IPS-20b (cell line): ENCODE results near the gene NR3C1.

ENCODE experiments used
- H3K27ac ChIP-seq: one replicate; pipeline ENCODE4 v1.5.1; 2013; ENCODE audit warnings: low read length
- H3K27me3 ChIP-seq: 2 replicates; pipeline ENCODE4 v1.6.1; 2013; ENCODE audit warnings: mild to moderate bottlenecking, low read length, inconsistent platforms; ENCODE audit not compliant: insufficient read depth
- H3K36me3 ChIP-seq: 2 replicates; pipeline ENCODE4 v1.6.1; 2013; ENCODE audit warnings: low read depth, mild to moderate bottlenecking, inconsistent platforms, low read length, moderate library complexity; ENCODE audit not compliant: insufficient read depth
- H3K4me1 ChIP-seq: 2 replicates; pipeline ENCODE4 v1.6.1; 2013; ENCODE audit warnings: mild to moderate bottlenecking, control low read depth, inconsistent platforms, low read length, moderate library complexity; ENCODE audit not compliant: insufficient read depth
- H3K4me3 ChIP-seq: 2 replicates; pipeline ENCODE4 v1.5.1; 2013; ENCODE audit warnings: mild to moderate bottlenecking, low read length, inconsistent platforms
- H3K9ac ChIP-seq: 2 replicates; pipeline ENCODE4 v1.6.1; 2013; ENCODE audit warnings: low read depth, mild to moderate bottlenecking, inconsistent platforms, low read length, moderate library complexity
- H3K9me3 ChIP-seq: 2 replicates; pipeline ENCODE4 v1.6.1; 2013; ENCODE audit warnings: mild to moderate bottlenecking, low read depth, low read length, inconsistent platforms; ENCODE audit not compliant: insufficient read depth

The NR3C1 gene

GRCh38 chr5:143418140-143418866 lies 14.8 kb upstream of the NR3C1 start:
- Histone ChIP-seq H3K27ac (no peak overlapping the region), H3K4me3 (no peak overlapping the region), H3K36me3 (no peaks in the 10 kb centered on the region), H3K9me3 (no peaks in the 10 kb centered on the region), H3K9ac (no peak overlapping the region), H3K4me1 (peaks cover 2% of the 10 kb centered on the region; the same call in 1 of the 2 replicates), H3K27me3 (no peaks in the 10 kb centered on the region)

GRCh38 chr5:143417503-143418139 lies 14.1 kb upstream of the NR3C1 start:
- H3K36me3 ChIP-seq = no peaks in the 10 kb centered on the region
- H3K27ac ChIP-seq = no peak overlapping the region
- H3K4me1 ChIP-seq = peaks cover 2% of the 10 kb centered on the region; the same call in 1 of the 2 replicates
- no peak overlapping the region for H3K4me3 ChIP-seq
- H3K27me3 ChIP-seq = no peaks in the 10 kb centered on the region
- no peak overlapping the region for H3K9ac ChIP-seq
- no peaks in the 10 kb centered on the region for H3K9me3 ChIP-seq

DNA sequence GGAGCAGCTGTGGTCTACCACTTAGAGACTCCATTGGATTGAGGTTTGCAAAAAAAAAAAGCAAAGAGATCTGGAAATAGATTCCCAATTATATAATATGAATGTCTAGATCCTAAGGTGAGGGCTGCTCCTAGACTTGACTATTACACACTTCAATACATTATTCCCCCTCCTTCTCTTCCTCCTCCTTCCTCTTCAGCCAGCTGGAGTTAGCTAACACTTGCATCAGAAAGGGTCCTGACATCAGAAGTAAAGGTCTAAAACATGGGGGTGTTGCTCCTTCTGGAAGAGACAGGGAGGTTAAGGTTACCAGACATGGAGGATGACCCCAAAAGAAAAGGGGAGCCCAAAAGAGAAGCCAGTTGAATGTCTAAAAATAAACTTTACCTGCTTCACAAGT lies 12.9 kb upstream of the NR3C1 start:
- H3K4me1 ChIP-seq = peaks cover 10% of the 10 kb centered on the region; the same call in 1 of the 2 replicates
- no peaks in the 10 kb centered on the region for H3K9me3 ChIP-seq
- H3K4me3 ChIP-seq = no peak overlapping the region
- no peak overlapping the region for H3K9ac ChIP-seq
- no peak overlapping the region for H3K27ac ChIP-seq
- no peaks in the 10 kb centered on the region for H3K36me3 ChIP-seq
- H3K27me3 ChIP-seq = no peaks in the 10 kb centered on the region

DNA sequence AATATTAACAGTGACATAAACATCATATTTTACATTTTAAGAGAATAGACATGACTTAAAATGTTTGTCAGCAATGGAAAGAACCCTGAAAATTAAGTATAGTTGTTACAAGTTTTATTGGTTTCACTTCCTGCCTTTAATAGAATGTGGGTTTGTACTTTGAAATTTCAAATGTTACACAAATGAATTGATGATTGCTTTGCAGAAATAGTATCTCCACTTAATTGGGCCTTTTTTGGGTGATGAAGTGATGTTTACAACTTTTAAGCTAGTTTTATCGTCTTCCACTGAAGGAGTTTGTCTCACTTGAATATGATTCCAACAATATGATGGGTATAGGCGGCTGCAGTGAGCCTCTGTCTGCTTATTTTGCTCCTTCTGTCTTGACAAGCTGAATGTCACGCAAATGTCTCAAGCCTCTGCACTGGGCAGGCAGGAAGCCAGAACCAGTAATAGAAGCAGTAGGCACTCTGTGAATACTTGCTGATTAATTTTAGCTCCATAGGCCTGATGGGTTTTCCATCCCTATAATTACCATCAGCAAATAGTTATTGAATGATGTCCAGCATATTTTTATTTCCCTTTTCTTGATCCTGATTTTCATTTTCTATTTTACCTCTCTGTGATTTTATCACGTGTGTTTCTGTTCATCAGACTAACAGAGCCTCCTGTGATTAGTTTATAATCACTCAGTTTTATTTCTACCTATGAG lies 10.6 kb upstream of the NR3C1 start:
- no peaks in the 10 kb centered on the region for H3K27me3 ChIP-seq
- peaks cover 10% of the 10 kb centered on the region; the same call in 1 of the 2 replicates for H3K4me1 ChIP-seq
- H3K4me3 ChIP-seq = no peak overlapping the region
- H3K9ac ChIP-seq = no peak overlapping the region
- H3K36me3 ChIP-seq = no peaks in the 10 kb centered on the region
- H3K27ac ChIP-seq = no peak overlapping the region
- no peaks in the 10 kb centered on the region for H3K9me3 ChIP-seq

DNA sequence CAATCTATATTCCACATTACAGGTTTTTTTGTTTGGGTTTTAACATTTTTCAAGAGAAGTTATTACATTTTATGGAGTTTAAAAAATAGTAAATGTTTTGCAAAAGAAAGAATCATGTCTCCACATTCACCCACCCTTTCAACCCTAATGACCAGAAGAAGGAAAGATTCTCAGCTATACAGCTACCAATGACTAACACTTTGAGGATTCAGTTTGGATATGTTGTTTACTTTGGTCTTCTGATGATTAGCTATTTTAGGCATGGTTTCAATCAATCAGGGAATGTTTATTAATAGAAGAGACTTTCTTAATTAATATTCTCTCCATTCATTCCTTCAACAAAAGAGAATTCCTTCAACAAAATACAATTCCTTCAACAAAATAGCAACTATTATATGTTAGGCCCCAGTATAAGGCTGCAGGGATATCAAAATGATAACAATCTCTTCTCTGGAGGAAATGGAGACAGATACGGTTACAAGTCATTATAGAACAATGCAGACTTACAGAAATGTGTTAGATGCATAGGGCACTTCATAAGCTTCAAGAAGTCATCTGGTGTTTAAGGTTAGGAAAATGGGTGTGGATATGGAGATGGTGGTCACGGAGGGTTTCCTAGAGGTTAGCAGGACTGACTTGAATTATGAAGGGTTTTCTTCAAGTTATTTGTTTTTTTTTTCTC lies 9.3 kb upstream of the NR3C1 start:
- Histone ChIP-seq H3K9ac (no peak overlapping the region), H3K36me3 (no peaks in the 10 kb centered on the region), H3K4me1 (peaks cover 10% of the 10 kb centered on the region; the same call in 1 of the 2 replicates), H3K27ac (no peak overlapping the region), H3K9me3 (no peaks in the 10 kb centered on the region), H3K27me3 (no peaks in the 10 kb centered on the region), H3K4me3 (no peak overlapping the region)

- H3K4me1 ChIP-seq = peaks cover 11% of the 10 kb centered on the region; the same call in 1 of the 2 replicates
- no peak overlapping the region for H3K9ac ChIP-seq
These were observed 6.4 kb upstream of the NR3C1 start for GRCh38 chr5:143409926-143410325.

DNA sequence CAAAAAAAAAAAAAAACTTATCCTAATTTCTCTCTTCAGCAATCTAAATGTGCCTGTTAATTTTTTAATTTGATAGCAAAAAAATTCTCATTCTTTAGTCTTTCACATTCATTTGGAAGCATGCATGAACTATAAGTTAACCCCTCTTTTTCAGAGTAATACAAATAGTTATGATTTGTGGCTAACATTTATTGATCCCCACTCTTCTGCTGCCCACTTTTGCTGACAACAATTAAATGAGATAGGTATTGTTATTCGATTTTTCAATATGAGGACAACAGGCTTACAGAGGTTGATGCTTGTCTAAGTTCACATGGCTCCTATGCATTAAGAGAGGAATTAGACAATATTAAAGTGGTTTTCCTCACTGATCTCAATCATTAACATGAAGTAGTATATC lies 2.9 kb upstream of the NR3C1 start:
- no peak overlapping the region for H3K4me3 ChIP-seq
- H3K9ac ChIP-seq = no peak overlapping the region
- H3K27me3 ChIP-seq = peaks cover 20% of the 10 kb centered on the region
- H3K36me3 ChIP-seq = no peaks in the 10 kb centered on the region
- H3K4me1 ChIP-seq = peaks cover 7% of the 10 kb centered on the region; the same call in 1 of the 2 replicates
- H3K27ac ChIP-seq = no peak overlapping the region
- H3K9me3 ChIP-seq = no peaks in the 10 kb centered on the region

More at GRCh38 chr5:143409926-143410325, 6.4 kb upstream of the NR3C1 start:
- peaks cover 6% of the 10 kb centered on the region; the same call in 1 of the 2 replicates for H3K27me3 ChIP-seq
- no peak overlapping the region for H3K27ac ChIP-seq
- no peak overlapping the region for H3K4me3 ChIP-seq
- no peaks in the 10 kb centered on the region for H3K9me3 ChIP-seq
- H3K36me3 ChIP-seq = no peaks in the 10 kb centered on the region

DNA sequence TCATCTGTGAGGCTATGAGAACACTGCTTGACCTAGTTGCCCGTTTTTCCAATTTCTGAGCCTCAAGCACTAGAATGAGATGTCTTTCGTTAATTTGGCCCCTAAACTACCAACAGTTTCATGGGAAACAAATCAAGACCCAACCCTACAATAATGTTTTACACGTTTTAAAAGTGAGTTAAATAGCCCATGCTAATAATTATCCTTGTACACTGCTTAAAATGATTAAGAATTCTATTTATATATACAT lies 2.3 kb upstream of the NR3C1 start:
- Histone ChIP-seq H3K9me3 (no peaks in the 10 kb centered on the region), H3K36me3 (no peaks in the 10 kb centered on the region), H3K4me3 (peak overlapping the region; percentile 88), H3K4me1 (peaks cover 13% of the 10 kb centered on the region; the same call in 1 of the 2 replicates), H3K27ac (no peak overlapping the region), H3K27me3 (peaks cover 27% of the 10 kb centered on the region), H3K9ac (peak overlapping the region; percentile 80; the same call in 1 of the 2 replicates)

DNA sequence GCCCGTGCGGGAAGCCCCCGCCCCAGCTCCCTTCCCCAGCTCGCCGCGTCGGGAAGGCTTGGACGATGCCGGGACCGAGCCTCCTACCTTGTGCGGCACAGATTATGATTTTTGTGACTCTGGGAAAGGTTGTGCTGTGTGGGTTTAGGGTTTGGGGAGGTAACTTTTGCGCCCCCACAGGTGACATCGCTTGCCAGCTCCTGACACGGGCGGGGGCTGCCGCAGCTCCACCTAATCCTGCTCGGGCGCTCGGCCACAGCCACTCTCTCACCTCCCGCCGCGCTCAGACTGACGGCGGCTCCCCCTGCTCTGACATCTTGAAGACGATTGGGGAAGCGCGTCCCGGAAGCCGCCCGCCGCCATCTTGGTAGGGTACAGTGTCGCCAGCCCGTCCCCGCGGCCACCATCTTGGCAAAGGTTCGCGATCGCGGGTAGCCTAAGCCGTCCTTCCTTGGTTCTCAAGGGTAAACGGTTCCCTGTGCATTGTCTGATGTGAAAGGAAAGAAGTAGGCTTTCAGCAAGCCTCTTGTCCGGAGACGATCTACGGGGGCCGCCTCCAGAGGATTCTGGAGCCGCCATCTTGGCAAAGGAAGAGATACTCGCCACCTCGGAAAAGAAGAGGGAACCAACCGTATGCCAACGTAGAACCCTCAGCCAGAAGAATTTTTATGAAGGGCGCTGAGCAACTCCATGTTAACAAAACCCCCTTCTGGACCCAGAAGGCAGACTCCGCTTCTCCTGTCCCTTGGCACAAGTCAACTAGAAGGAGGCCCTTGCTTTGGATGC lies 1.8 kb upstream of the NR3C1 start:
- Histone ChIP-seq H3K4me1 (peaks cover 18% of the 10 kb centered on the region; the same call in 1 of the 2 replicates), H3K27me3 (peaks cover 32% of the 10 kb centered on the region), H3K36me3 (no peaks in the 10 kb centered on the region), H3K9ac (peak overlapping the region; percentile 80; the same call in 1 of the 2 replicates), H3K27ac (no peak overlapping the region), H3K4me3 (peak overlapping the region; percentile 88), H3K9me3 (no peaks in the 10 kb centered on the region)

DNA sequence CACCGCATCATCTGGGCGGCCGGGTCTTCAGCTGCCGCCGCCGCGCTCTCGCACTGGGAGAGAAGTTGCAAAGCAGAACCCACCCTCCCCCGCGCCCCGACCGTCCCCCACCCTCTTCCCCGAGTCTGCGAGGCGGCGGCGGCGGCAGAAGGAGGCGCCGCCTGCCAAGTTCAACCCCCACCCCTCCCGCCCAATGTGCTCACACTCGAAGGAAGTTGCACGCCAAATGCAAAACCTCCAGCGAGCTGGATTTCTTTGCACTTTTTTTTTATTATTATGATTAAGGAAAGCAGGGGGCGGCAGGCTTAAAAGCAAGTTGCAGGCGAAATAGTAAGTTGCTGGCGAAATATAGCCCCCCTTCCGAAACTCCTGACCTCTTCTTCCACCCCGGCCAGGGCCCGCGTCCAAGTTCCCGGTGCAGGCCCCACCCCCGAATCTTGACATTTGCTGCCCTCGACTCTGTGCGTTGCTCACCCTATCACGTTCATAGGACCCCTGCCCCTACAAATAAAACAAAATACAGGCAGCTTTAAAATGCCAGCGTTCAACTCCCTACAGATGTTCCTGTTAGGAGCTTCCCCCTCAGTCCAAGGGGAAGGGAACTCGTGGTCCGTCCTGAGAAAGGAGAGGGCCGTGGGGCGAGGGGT lies 1.1 kb upstream of the NR3C1 start:
- Histone ChIP-seq H3K9me3 (no peaks in the 10 kb centered on the region), H3K27me3 (peaks cover 38% of the 10 kb centered on the region), H3K4me3 (peak overlapping the region; percentile 88), H3K9ac (peak overlapping the region; percentile 80; the same call in 1 of the 2 replicates), H3K36me3 (no peaks in the 10 kb centered on the region), H3K4me1 (peaks cover 23% of the 10 kb centered on the region; the same call in 1 of the 2 replicates), H3K27ac (no peak overlapping the region)

GRCh38 chr5:143403334-143403592 lies 223 bp downstream of the NR3C1 start:
- Histone ChIP-seq H3K9me3 (no peaks in the 10 kb centered on the region), H3K4me1 (peaks cover 35% of the 10 kb centered on the region), H3K27ac (no peak overlapping the region), H3K9ac (no peak overlapping the region; the same call in 1 of the 2 replicates), H3K27me3 (peaks cover 47% of the 10 kb centered on the region), H3K4me3 (peak overlapping the region; percentile 80), H3K36me3 (no peaks in the 10 kb centered on the region)
